Left kidney (tissue), 8 donors: ENCODE results near the gene TAF1A. TPM values are rescaled to one million over a fixed set of nuclear protein-coding genes. Genes with fewer than 3 reads are reported as not detected.
"Not testable (repeated sequence)": the region's sequence is repeated elsewhere in the genome, so short reads cannot be mapped to it uniquely, and the experiment has no call there.

Experiments used
- DNase-seq: peaks from one replicate; pipeline ENCODE4 v3.0.0-alpha.2; 2013
- long read RNA-seq, 8 donors: transcript quantifications; one replicate each; lab custom pipeline, GENCODE V29; 2026
- polyA plus RNA-seq: library from polyadenylated mRNA; unstranded; fragments of 120-200 nt; gene quantifications from one replicate; pipeline ENCODE4 v1.2.1, GENCODE V29; 2013; ENCODE audit not compliant: insufficient read length

Gene TAF1A
- polyA plus RNA-seq: 17.3 TPM
- long read RNA-seq, donor 1, partial matches to known transcripts: 0 of 2 reads
- long read RNA-seq, donor 1, other reads (novel, unspliced or antisense): 0 of 2 reads
- long read RNA-seq, donor 2, partial matches to known transcripts: 0 of 1 reads
- long read RNA-seq, donor 2, other reads (novel, unspliced or antisense): 0 of 1 reads
- long read RNA-seq, donor 3: 0 reads
- long read RNA-seq, donor 4: 0 reads
- long read RNA-seq, donor 5, partial matches to known transcripts: 0 of 4 reads
- long read RNA-seq, donor 5, other reads (novel, unspliced or antisense): 0 of 4 reads
- long read RNA-seq, donor 6, partial matches to known transcripts: 0 of 1 reads
- long read RNA-seq, donor 6, other reads (novel, unspliced or antisense): 0 of 1 reads
- long read RNA-seq, donor 7, partial matches to known transcripts: 0 of 2 reads
- long read RNA-seq, donor 7, other reads (novel, unspliced or antisense): 0 of 2 reads
- long read RNA-seq, donor 8: 0 reads

- DNase-seq: peak; percentile 88
Observed at GRCh38 chr1:222589462-222590302, at the start of gene TAF1A. TSS of gene TAF1A (minus strand) at chr1:222589933.

- peak; percentile 91 for DNase-seq
Observed at GRCh38 chr1:222634180-222635013, 44.7 kb upstream of the TAF1A start.

- no peak for DNase-seq
Observed at GRCh38 chr1:222632749-222633148, 43.0 kb upstream of the TAF1A start.

GRCh38 chr1:222631611-222632208 is 42.0 kb upstream of the TAF1A start:
- no peak for DNase-seq

DNA sequence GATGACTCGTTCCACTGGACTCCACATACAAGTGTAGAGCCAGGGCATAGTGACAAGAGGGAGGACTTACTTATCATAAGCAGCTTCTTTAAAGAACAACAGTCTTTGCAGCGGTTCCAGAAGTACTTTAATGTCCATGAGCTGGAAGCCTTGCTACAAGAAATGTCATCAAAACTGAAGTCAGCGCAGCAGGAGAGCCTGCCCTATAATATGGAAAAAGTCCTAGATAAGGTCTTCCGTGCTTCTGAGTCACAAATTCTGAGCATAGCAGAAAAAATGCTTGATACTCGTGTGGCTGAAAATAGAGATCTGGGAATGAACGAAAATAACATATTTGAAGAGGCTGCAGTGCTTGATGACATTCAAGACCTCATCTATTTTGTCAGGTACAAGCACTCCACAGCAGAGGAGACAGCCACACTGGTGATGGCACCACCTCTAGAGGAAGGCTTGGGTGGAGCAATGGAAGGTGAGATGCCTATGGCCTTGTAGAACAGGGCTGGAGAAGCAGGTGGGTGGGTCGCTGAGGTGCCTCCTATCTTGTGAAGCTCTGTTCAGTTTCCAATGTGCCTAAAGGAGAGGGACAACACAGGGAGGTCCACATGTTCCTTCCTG is 40.3 kb upstream of the TAF1A start:
- DNase-seq: no peak

GRCh38 chr1:222627232-222627631 is 37.5 kb upstream of the TAF1A start:
- no peak for DNase-seq

- DNase-seq: no peak
Observed at GRCh38 chr1:222624214-222624613, 34.5 kb upstream of the TAF1A start.

- DNase-seq: no peak
Observed at GRCh38 chr1:222623458-222623857, 33.7 kb upstream of the TAF1A start.

- DNase-seq: no peak
Observed at GRCh38 chr1:222622765-222623164, 33.0 kb upstream of the TAF1A start.

DNA sequence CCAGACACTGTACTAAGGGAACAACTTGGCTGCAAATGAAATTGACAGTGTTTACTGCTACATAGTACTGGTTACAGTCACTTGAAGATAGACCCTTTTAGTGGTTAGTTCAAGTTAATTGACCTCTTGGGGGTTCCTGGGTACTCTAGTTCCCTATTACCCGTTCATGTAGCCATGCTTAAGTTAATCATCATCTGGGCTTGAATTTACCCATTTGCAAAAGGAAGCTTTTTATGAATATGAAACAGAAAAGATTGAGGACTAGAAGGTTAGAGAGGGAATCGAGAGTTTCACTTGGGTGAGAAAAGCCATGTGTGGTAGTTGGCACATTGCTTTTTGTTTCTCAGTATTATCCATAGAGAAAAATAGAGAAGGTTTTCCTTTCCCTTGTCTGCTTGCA is 30.8 kb upstream of the TAF1A start:
- DNase-seq: no peak

DNA sequence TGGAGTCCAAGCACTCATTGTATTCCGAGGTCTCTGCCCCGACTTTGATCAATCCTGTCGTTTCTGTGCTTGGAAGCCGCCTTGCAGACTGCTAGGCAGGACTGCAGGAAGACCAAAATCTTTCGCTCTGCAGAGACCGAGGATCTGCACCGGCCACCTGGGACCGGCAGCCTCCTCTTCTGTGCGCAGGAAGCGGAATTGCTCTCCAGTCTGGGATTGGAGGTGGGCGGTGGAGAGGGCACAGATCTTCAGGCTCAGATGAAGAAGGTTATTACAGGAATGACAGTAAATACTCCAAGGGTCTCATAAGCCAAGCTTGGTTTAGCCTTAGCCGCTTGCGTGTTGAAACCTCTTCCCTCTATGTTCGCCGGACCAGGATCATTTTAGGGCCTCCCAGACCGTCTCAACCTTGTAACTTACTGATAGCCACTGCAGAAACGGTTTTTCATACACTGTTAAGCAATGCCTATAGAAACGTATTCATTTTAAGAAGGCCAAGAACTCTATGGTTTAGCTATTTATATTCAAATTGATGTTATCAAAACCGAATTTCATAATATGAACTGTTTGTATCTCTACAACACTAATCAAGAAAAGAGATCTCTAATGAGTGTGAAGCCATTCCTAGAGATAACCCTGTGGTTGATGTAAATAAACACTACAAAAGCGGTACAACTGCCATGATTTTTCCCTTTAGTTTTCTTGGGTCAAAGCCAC is 29.3 kb upstream of the TAF1A start:
- peak; percentile 25 for DNase-seq

DNA sequence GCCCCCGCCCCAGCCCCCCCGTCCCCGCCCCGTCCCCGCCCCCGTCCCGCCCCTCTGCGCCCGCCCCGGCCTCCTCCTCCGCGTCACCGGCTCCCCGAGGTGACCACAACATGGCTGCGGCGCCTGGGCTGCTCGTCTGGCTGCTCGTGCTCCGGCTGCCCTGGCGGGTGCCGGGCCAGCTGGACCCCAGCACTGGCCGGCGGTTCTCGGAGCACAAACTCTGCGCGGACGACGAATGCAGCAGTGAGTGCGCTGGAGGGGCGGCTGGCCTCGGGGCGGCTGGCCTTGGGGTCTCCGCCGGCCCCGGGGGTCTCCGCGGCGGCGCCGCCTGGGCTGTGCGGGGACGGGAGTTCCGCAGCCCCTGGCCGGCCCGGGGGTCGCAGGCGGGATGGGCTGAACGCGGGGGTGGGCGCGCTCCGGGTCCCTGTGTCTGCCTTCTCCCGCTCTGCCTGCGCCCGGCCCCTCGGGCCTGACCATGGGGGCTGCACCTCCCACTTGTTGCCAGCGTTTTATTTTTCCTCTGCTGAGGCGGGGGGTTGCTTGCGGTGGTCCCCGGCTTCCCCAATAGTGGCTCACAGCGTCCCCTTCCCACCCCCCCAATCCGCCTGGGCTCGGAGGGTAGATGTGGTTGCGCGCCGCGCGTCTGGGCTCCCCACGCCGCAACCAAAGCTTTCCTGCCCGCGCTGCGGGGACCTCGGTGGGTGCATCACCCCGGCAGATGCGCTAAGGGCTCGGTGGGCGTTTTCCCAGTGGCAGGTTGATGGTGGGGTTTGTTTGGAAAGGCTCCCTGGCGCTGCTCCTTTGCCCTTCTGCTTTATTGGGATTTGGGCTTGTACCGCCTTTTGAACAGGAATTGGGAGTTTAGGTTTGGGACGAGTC is 28.5 kb upstream of the TAF1A start, which contains the start of gene MIA3:
Gene MIA3, plus strand, starts transcription at position 97 of the 879 bp plus-strand sequence. Its CDS starts 14 bp downstream, at position 111.
- DNase-seq: peak; percentile 58

- DNase-seq: peak; percentile 82
Observed at GRCh38 chr1:222617367-222617951, 27.7 kb upstream of the TAF1A start.

GRCh38 chr1:222616525-222616924 is 26.8 kb upstream of the TAF1A start:
- DNase-seq: no peak

GRCh38 chr1:222613627-222614026 is 23.9 kb upstream of the TAF1A start:
- DNase-seq: no peak

GRCh38 chr1:222610728-222611127 is 21.0 kb upstream of the TAF1A start:
- no peak for DNase-seq

GRCh38 chr1:222609111-222609510 is 19.4 kb upstream of the TAF1A start:
- DNase-seq: not testable (repeated sequence)

- DNase-seq: no peak
Observed at GRCh38 chr1:222606757-222607156, 17.0 kb upstream of the TAF1A start.

GRCh38 chr1:222601257-222601656 is 11.5 kb upstream of the TAF1A start:
- DNase-seq: no peak
